AG09309 (cell line): ENCODE results near the gene RABGAP1L.

Experiments used
- DNase-seq: peaks from one replicate; pipeline ENCODE4 v3.0.0-alpha.2; 2010; ENCODE audit warnings: low read depth
- H3K4me3 ChIP-seq: 2 replicates; pipeline ENCODE4 v1.5.1; 2011; ENCODE audit warnings: mild to moderate bottlenecking, low read depth, low read length, moderate library complexity; ENCODE audit not compliant: control insufficient read depth
- CTCF ChIP-seq: IDR thresholded peaks from 2 replicates; pipeline ENCODE4 v1.5.1; 2011; ENCODE audit warnings: mild to moderate bottlenecking, low read depth, low read length, inconsistent platforms; ENCODE audit not compliant: insufficient read depth, control insufficient read depth; ENCODE audit errors: missing control alignments

Gene RABGAP1L

GRCh38 chr1:174761335-174761734, 602.0 kb downstream of the RABGAP1L start:
- no peak overlapping the region for H3K4me3 ChIP-seq
- DNase-seq = no peak
- TF ChIP-seq CTCF = no peak

GRCh38 chr1:174761901-174762585, 602.7 kb downstream of the RABGAP1L start:
- no peak for DNase-seq
- no peak for TF ChIP-seq CTCF
- no peak overlapping the region for H3K4me3 ChIP-seq

GRCh38 chr1:174764191-174764590, 604.9 kb downstream of the RABGAP1L start:
- no peak for TF ChIP-seq CTCF
- H3K4me3 ChIP-seq = no peak overlapping the region
- DNase-seq = no peak

- H3K4me3 ChIP-seq = no peak overlapping the region
- DNase-seq = no peak
- no peak for TF ChIP-seq CTCF
These were observed 607.4 kb downstream of the RABGAP1L start for GRCh38 chr1:174766727-174767126.

- no peak for DNase-seq
- no peak for TF ChIP-seq CTCF
- H3K4me3 ChIP-seq = no peak overlapping the region
These were observed 609.2 kb downstream of the RABGAP1L start for GRCh38 chr1:174768516-174768915.

GRCh38 chr1:174768949-174769348, 609.6 kb downstream of the RABGAP1L start:
- TF ChIP-seq CTCF = no peak
- DNase-seq = no peak
- H3K4me3 ChIP-seq = no peak overlapping the region
